Brain microvascular endothelial cell (primary cell): ENCODE data around the gene GRAMD1B.

Experiments
- DNase-seq: peaks from one replicate; pipeline ENCODE4 v3.0.0-alpha.2; 2020
- H3K27ac ChIP-seq: fragments of 250-450 bp; sonication (Bioruptor Pico); 2 replicates; pipeline ENCODE4 v1.5.1; 2020; ENCODE audit warnings: mild to moderate bottlenecking, moderate library complexity
- H3K27me3 ChIP-seq: fragments of 250-450 bp; sonication (Bioruptor Pico); replicated peaks from 2 replicates; pipeline ENCODE4 v1.5.1; 2020; ENCODE audit warnings: mild to moderate bottlenecking
- H3K36me3 ChIP-seq: fragments of 250-450 bp; sonication (Bioruptor Pico); replicated peaks from 2 replicates; pipeline ENCODE4 v1.5.1; 2020; ENCODE audit warnings: mild to moderate bottlenecking
- H3K4me3 ChIP-seq: 2 replicates; pipeline ENCODE4 v1.5.1; 2011; ENCODE audit warnings: low read depth, mild to moderate bottlenecking, control low read depth, low read length, moderate library complexity
- in situ Hi-C: cut with HindIII; loops from 2 replicates; pipeline ENCODE4 v1.10.0; 2017; ENCODE audit warnings: low sequenced_read_pairs, low pct_ligation_motif_present
- TF ChIP-seq, protein P1 (sequence below): IDR thresholded peaks from 2 replicates; pipeline ENCODE4 v1.5.1; 2011; ENCODE audit warnings: low read depth, mild to moderate bottlenecking, moderate library complexity, low read length, control low read depth, inconsistent platforms; ENCODE audit errors: missing control alignments

GRAMD1B gene

GRCh38 chr11:123392844-123393243, 37.2 kb upstream of the GRAMD1B start:
- TF ChIP-seq, protein P1, sequence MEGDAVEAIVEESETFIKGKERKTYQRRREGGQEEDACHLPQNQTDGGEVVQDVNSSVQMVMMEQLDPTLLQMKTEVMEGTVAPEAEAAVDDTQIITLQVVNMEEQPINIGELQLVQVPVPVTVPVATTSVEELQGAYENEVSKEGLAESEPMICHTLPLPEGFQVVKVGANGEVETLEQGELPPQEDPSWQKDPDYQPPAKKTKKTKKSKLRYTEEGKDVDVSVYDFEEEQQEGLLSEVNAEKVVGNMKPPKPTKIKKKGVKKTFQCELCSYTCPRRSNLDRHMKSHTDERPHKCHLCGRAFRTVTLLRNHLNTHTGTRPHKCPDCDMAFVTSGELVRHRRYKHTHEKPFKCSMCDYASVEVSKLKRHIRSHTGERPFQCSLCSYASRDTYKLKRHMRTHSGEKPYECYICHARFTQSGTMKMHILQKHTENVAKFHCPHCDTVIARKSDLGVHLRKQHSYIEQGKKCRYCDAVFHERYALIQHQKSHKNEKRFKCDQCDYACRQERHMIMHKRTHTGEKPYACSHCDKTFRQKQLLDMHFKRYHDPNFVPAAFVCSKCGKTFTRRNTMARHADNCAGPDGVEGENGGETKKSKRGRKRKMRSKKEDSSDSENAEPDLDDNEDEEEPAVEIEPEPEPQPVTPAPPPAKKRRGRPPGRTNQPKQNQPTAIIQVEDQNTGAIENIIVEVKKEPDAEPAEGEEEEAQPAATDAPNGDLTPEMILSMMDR = no peak
- H3K27ac ChIP-seq = no peak overlapping the region
- H3K36me3 ChIP-seq = no peaks in the 10 kb centered on the region
- in situ Hi-C loops = no loop called here
- no peaks in the 10 kb centered on the region for H3K27me3 ChIP-seq
- no peak overlapping the region for H3K4me3 ChIP-seq
- no peak for DNase-seq

GRCh38 chr11:123393312-123393927, 36.6 kb upstream of the GRAMD1B start:
- no peaks in the 10 kb centered on the region for H3K36me3 ChIP-seq
- TF ChIP-seq, protein P1 = no peak
- DNase-seq = no peak
- in situ Hi-C loops = no loop called here
- no peak overlapping the region for H3K4me3 ChIP-seq
- H3K27ac ChIP-seq = no peak overlapping the region
- no peaks in the 10 kb centered on the region for H3K27me3 ChIP-seq

- in situ Hi-C loops = no loop called here
- peaks cover 4% of the 10 kb centered on the region for H3K27me3 ChIP-seq
- no peak overlapping the region for H3K27ac ChIP-seq
- H3K4me3 ChIP-seq = no peak overlapping the region
- H3K36me3 ChIP-seq = no peaks in the 10 kb centered on the region
- TF ChIP-seq, protein P1 = no peak
- DNase-seq = no peak
Measured at GRCh38 chr11:123404676-123405075, 25.4 kb upstream of the GRAMD1B start.

DNA sequence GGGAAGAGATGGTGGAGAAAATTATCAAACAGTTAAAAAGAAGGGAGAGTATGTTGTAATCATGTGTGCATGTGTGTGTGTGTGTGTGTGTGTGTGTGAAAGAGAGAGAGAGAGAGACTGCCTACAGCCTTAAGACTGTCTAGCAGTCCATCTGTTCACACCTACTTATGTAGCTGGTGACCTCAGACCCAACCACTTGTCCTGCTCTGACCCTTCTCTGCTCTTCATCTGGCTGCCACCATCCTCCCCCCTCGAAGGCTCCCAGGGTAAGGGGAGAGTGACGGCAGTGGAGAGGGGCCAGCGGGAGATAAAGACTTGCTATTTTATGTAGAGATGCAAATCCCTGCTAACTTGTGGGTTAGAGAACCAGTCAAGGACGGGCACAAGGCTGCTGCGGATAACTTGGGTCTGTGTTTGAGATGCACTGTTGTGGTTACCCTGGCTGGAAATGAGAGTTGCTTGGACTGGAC, 24.9 kb upstream of the GRAMD1B start:
- Histone ChIP-seq H3K27me3 (peaks cover 4% of the 10 kb centered on the region), H3K27ac (no peak overlapping the region), H3K36me3 (no peaks in the 10 kb centered on the region), H3K4me3 (no peak overlapping the region)
- TF ChIP-seq, protein P1 = no peak
- no peak for DNase-seq
- in situ Hi-C loops = no loop called here

DNA sequence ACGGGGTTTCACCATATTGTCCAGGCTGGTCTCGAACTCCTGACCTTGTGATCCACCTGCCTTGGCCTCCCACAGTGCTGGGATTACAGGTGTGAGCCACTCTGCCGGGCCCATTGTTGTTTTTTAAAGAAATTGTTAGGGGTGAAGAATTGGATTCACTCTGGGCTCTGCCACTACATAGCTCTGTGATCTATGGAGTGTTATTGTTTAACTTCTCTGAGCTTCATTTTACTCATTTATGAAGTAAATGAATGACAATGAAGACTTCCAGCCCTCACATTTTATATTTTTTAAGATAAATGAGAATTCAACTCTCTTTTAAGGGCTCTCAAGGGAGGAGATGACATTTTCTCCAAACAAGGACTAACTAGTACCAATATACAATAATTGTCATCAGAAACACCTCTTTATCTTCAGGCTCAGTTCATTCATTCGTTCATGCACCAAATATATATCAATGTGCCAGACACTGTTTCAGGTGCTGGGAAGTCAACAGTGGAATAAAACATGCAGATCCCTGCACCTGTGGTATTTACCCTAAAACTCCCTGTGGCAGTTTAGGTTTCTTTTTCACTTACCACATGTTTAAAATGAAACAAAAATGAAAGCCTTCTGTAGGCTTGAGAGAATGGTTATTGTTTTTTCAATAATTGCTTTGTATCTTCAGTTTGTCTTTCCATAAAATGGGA, 23.5 kb upstream of the GRAMD1B start:
- no peak for DNase-seq
- no peak overlapping the region for H3K27ac ChIP-seq
- H3K36me3 ChIP-seq = no peaks in the 10 kb centered on the region
- H3K27me3 ChIP-seq = peaks cover 4% of the 10 kb centered on the region
- in situ Hi-C loops = no loop called here
- TF ChIP-seq, protein P1 = no peak
- no peak overlapping the region for H3K4me3 ChIP-seq
